HepG2 (cell line): Measurements from ENCODE around the gene ATG2A. TPM values are rescaled to one million over a fixed set of nuclear protein-coding genes. Genes with fewer than 3 reads are reported as not detected.
A peak's percentile ranks its signal among the peaks of the same experiment; 100 is the strongest.

ENCODE experiments used
- HNF4G ChIP-seq, 2 experiments: sonication (generic) in 1 of 2; formaldehyde crosslinking in 1 of 2; IDR thresholded peaks; 2 replicates each; pipeline versions ENCODE4 v1.4.0 to v1.6.1; 2011 to 2020; ENCODE audit warnings: borderline replicate concordance in 2 of 2, low read depth in 2 of 2, mild to moderate bottlenecking in 2 of 2, low read length in 1 of 2, missing genetic modification reagents in 1 of 2, moderate library complexity in 1 of 2
- NFE2 ChIP-seq: sonication (generic); formaldehyde crosslinking; IDR thresholded peaks from 2 replicates; pipeline ENCODE4 v1.4.0; 2020; ENCODE audit warnings: missing genetic modification reagents
- NRL ChIP-seq: sonication (generic); formaldehyde crosslinking; IDR thresholded peaks from 2 replicates; pipeline ENCODE4 v1.5.0; 2020; ENCODE audit warnings: missing genetic modification reagents, mild to moderate bottlenecking, moderate library complexity, borderline replicate concordance
- PCBP2 ChIP-seq: fragments of 200-400 bp; formaldehyde crosslinking; optimal IDR thresholded peaks from 2 replicates; pipeline ENCODE3; 2018; ENCODE audit warnings: low read length, low read depth; ENCODE audit not compliant: poor library complexity, severe bottlenecking
- SRSF9 ChIP-seq: fragments of 200-400 bp; formaldehyde crosslinking; IDR thresholded peaks from 2 replicates; pipeline ENCODE4 v1.6.1; 2018; ENCODE audit warnings: borderline replicate concordance, mild to moderate bottlenecking, low read depth, low read length; ENCODE audit not compliant: insufficient read depth, poor library complexity, severe bottlenecking
- TOPORS ChIP-seq: sonication (generic); formaldehyde crosslinking; IDR thresholded peaks from 2 replicates; pipeline ENCODE4 v1.8.0; 2023; ENCODE audit warnings: mild to moderate bottlenecking, missing genetic modification reagents
- ZNF264 ChIP-seq: sonication (generic); formaldehyde crosslinking; IDR thresholded peaks from 2 replicates; pipeline ENCODE4 v1.4.0; 2020; ENCODE audit warnings: missing genetic modification reagents
- ZNF337 ChIP-seq: sonication (generic); formaldehyde crosslinking; IDR thresholded peaks from 2 replicates; pipeline ENCODE4 v1.5.1; 2020; ENCODE audit warnings: missing genetic modification reagents, low read depth, mild to moderate bottlenecking, borderline replicate concordance
- ZNF382 ChIP-seq: sonication (generic); formaldehyde crosslinking; IDR thresholded peaks from 2 replicates; pipeline ENCODE4 v1.5.0; 2020; ENCODE audit warnings: missing genetic modification reagents, mild to moderate bottlenecking, borderline replicate concordance
- ZNF430 ChIP-seq: sonication (generic); formaldehyde crosslinking; IDR thresholded peaks from 2 replicates; pipeline ENCODE4 v1.9.0; 2021; ENCODE audit warnings: mild to moderate bottlenecking, missing genetic modification reagents
- ZNF468 ChIP-seq: sonication (generic); formaldehyde crosslinking; IDR thresholded peaks from 2 replicates; pipeline ENCODE4 v1.8.0; 2022; ENCODE audit warnings: mild to moderate bottlenecking, moderate library complexity, missing genetic modification reagents
- ZNF878 ChIP-seq: sonication (generic); formaldehyde crosslinking; IDR thresholded peaks from 2 replicates; pipeline ENCODE4 v1.8.1; 2023; ENCODE audit warnings: mild to moderate bottlenecking, missing genetic modification reagents, moderate library complexity
- ZNF879 ChIP-seq: sonication (generic); formaldehyde crosslinking; IDR thresholded peaks from 2 replicates; pipeline ENCODE4 v1.8.1; 2023; ENCODE audit warnings: missing genetic modification reagents
- ZSCAN25 ChIP-seq: sonication (generic); formaldehyde crosslinking; IDR thresholded peaks from 2 replicates; pipeline ENCODE4 v1.8.0; 2022; ENCODE audit warnings: mild to moderate bottlenecking, missing genetic modification reagents
- polyA plus RNA-seq, 8 experiments: library from polyadenylated mRNA; depleted of rRNA in 3 of 8; stranded (reverse) in 7 of 8; unstranded in 1 of 8; fragments of >200 nt; fragmentation: Illumina TruSeq in 4 of 8; extraction: Trizol in 4 of 8; gene quantifications; 2 replicates each; pipeline versions ENCODE4 v1.2.1 to v1.2.3, GENCODE V29; 2011 to 2016; ENCODE audit warnings: low read depth in 4 of 8, missing spikeins in 1 of 8, mixed read lengths in 1 of 8; ENCODE audit not compliant: insufficient read depth in 1 of 8
- total RNA-seq, 5 experiments: library from RNA; depleted of rRNA; stranded (reverse); fragments of >200 nt; fragmentation: Illumina TruSeq; extraction: Trizol; gene quantifications; 2 replicates each; pipeline ENCODE4 v1.2.3, GENCODE V29; 2016; ENCODE audit warnings: low read depth in 1 of 5
- TF ChIP-seq, protein P1 (sequence below): IDR thresholded peaks from 2 replicates; pipeline ENCODE4 v1.6.1; 2016; ENCODE audit warnings: missing genetic modification reagents, missing compliant biosample characterization
- TF ChIP-seq, protein P2 (sequence below): IDR thresholded peaks from 2 replicates; pipeline ENCODE4 v1.6.1; 2018; ENCODE audit warnings: missing genetic modification reagents, mild to moderate bottlenecking, missing compliant biosample characterization
- TF ChIP-seq, protein P3 (sequence below): sonication (generic); formaldehyde crosslinking; IDR thresholded peaks from 2 replicates; pipeline ENCODE4 v1.4.0; 2020; ENCODE audit warnings: missing genetic modification reagents
- TF ChIP-seq, protein P4 (sequence below): sonication (generic); formaldehyde crosslinking; IDR thresholded peaks from 2 replicates; pipeline ENCODE4 v1.4.0; 2020; ENCODE audit warnings: low read depth, missing genetic modification reagents
- TF ChIP-seq, protein P5 (sequence below): sonication (generic); formaldehyde crosslinking; IDR thresholded peaks from 2 replicates; pipeline ENCODE4 v1.4.0; 2020; ENCODE audit warnings: missing genetic modification reagents, mild to moderate bottlenecking, borderline replicate concordance

The ATG2A gene
- total and polyA plus RNA-seq, 2 of the 13 experiments (the other 11 are each of a cell fraction or from before 2014, with no cell fraction given): 6.7 to 8.0 TPM

DNA sequence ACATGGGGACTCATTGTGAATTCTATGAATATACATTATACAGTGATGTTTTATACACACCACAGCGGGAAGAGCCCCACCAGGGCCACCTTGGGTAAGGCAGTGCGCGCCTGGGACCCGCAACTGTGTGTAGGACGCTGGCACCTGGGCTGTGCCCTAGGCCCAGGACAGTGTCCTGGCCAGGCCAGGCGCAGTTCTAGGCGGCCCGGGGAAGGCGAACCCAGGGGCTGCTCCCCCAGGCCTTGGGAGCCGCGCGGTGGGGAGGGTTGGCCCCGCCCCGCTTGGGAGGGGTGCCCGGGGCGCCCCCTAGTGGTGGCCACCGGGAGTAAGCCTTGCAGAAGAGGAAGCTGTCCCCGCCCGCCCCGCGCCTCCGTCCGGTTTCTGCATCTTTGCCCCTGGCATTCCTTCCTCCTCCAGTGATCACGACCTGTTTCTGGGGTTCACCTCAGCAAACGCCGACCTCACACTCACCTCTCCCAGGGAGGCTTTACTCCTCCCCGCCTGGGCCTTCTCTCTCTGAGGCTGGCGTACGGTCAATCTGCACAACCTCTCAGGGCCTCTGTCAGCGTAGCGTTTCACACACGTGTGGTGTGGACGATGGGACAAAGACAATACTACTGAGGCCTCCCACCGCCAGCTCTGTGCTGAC is 29.1 kb downstream of the ATG2A start (continued):
- TF ChIP-seq, protein P1, sequence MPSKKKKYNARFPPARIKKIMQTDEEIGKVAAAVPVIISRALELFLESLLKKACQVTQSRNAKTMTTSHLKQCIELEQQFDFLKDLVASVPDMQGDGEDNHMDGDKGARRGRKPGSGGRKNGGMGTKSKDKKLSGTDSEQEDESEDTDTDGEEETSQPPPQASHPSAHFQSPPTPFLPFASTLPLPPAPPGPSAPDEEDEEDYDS (CRISPR knock-in tag): no peak
- TF ChIP-seq, protein P2, sequence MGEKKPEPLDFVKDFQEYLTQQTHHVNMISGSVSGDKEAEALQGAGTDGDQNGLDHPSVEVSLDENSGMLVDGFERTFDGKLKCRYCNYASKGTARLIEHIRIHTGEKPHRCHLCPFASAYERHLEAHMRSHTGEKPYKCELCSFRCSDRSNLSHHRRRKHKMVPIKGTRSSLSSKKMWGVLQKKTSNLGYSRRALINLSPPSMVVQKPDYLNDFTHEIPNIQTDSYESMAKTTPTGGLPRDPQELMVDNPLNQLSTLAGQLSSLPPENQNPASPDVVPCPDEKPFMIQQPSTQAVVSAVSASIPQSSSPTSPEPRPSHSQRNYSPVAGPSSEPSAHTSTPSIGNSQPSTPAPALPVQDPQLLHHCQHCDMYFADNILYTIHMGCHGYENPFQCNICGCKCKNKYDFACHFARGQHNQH (CRISPR knock-in tag): peak; percentile 63
- TF ChIP-seq TOPORS (CRISPR knock-in tag) (peak; percentile 61; the same call in 1 of the 2 replicates), ZNF382 (CRISPR knock-in tag) (no peak), ZNF430 (CRISPR knock-in tag) (no peak), ZNF879 (no peak), ZNF878 (CRISPR knock-in tag) (no peak), NFE2 (CRISPR knock-in tag) (no peak), SRSF9 (no peak), PCBP2 (no peak), ZSCAN25 (CRISPR knock-in tag) (0 out of 2 replicates have a peak, but pooled peaks have one; percentile 22), NRL (CRISPR knock-in tag) (no peak), ZNF337 (CRISPR knock-in tag) (no peak), ZNF264 (CRISPR knock-in tag) (peak; percentile 59; the same call in 1 of the 2 replicates), ZNF468 (no peak), HNF4G (IDR thresholded peaks at IDR 0.05; ENCODE audit: borderline replicate concordance, low read depth, low read length) (no peak), HNF4G (CRISPR knock-in tag; IDR thresholded peaks at IDR 0.05; ENCODE audit: borderline replicate concordance, low read depth) (no peak)
- TF ChIP-seq, protein P3, sequence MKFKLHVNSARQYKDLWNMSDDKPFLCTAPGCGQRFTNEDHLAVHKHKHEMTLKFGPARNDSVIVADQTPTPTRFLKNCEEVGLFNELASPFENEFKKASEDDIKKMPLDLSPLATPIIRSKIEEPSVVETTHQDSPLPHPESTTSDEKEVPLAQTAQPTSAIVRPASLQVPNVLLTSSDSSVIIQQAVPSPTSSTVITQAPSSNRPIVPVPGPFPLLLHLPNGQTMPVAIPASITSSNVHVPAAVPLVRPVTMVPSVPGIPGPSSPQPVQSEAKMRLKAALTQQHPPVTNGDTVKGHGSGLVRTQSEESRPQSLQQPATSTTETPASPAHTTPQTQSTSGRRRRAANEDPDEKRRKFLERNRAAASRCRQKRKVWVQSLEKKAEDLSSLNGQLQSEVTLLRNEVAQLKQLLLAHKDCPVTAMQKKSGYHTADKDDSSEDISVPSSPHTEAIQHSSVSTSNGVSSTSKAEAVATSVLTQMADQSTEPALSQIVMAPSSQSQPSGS (CRISPR knock-in tag): peak; percentile 23; the same call in 1 of the 2 replicates
- TF ChIP-seq, protein P4, sequence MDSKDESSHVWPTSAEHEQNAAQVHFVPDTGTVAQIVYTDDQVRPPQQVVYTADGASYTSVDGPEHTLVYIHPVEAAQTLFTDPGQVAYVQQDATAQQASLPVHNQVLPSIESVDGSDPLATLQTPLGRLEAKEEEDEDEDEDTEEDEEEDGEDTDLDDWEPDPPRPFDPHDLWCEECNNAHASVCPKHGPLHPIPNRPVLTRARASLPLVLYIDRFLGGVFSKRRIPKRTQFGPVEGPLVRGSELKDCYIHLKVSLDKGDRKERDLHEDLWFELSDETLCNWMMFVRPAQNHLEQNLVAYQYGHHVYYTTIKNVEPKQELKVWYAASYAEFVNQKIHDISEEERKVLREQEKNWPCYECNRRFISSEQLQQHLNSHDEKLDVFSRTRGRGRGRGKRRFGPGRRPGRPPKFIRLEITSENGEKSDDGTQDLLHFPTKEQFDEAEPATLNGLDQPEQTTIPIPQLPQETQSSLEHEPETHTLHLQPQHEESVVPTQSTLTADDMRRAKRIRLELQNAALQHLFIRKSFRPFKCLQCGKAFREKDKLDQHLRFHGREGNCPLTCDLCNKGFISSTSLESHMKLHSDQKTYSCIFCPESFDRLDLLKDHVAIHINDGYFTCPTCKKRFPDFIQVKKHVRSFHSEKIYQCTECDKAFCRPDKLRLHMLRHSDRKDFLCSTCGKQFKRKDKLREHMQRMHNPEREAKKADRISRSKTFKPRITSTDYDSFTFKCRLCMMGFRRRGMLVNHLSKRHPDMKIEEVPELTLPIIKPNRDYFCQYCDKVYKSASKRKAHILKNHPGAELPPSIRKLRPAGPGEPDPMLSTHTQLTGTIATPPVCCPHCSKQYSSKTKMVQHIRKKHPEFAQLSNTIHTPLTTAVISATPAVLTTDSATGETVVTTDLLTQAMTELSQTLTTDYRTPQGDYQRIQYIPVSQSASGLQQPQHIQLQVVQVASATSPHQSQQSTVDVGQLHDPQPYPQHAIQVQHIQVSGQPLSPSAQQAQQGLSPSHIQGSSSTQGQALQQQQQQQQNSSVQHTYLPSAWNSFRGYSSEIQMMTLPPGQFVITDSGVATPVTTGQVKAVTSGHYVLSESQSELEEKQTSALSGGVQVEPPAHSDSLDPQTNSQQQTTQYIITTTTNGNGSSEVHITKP (CRISPR knock-in tag): no peak; the same call in 1 of the 2 replicates
- TF ChIP-seq, protein P5, sequence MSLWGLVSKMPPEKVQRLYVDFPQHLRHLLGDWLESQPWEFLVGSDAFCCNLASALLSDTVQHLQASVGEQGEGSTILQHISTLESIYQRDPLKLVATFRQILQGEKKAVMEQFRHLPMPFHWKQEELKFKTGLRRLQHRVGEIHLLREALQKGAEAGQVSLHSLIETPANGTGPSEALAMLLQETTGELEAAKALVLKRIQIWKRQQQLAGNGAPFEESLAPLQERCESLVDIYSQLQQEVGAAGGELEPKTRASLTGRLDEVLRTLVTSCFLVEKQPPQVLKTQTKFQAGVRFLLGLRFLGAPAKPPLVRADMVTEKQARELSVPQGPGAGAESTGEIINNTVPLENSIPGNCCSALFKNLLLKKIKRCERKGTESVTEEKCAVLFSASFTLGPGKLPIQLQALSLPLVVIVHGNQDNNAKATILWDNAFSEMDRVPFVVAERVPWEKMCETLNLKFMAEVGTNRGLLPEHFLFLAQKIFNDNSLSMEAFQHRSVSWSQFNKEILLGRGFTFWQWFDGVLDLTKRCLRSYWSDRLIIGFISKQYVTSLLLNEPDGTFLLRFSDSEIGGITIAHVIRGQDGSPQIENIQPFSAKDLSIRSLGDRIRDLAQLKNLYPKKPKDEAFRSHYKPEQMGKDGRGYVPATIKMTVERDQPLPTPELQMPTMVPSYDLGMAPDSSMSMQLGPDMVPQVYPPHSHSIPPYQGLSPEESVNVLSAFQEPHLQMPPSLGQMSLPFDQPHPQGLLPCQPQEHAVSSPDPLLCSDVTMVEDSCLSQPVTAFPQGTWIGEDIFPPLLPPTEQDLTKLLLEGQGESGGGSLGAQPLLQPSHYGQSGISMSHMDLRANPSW (CRISPR knock-in tag): no peak
